ENCODE measurements around the gene ZC3H18. TPM values are rescaled to one million over a fixed set of nuclear protein-coding genes. Genes with fewer than 3 reads are reported as not detected.

The ZC3H18 gene
- total RNA-seq, result 10 to 100 TPM in 5 of 6 experiments, 1 to 10 TPM in 1; 8.7 to 22.8 (median 16.4) TPM
- long read RNA-seq, partial matches to known transcripts, result 3 of 4 reads
- long read RNA-seq, other reads (novel, unspliced or antisense), result 0 of 4 reads

DNA sequence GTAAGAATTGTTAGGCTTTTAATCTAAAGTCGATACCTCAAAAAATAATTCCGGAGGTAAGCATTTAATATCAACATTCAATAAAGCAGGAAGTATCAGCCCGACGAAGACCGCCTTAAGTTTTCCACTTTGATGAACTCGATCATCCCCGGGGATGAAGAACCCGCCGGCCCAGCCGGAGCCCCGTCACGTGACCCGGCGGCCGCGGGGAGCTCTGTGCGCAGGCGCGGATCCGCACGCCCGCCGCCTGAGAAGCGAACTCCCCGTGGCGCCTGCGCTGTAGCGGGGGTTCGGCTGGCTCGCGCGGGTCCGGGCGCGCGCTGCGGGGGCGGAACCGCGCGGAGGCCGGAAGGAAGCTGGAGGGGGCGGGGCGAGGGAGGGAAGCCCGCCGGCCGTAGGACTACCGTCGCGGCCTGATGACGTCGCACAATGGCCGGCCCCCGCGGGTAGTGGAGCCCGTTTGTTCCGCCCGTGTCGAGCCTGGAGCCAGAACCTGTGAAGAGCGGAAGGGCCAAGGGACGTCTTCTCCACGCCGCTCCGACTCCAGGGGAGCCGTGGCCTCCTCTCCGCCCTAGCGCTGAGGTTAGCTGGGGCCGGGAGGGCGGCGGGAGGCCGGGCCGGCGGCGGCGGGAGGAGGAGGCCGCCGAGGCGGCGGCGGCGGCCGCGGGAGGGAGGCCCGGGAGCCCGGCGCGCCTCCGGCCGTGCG is at the start of gene ZC3H18:
ZC3H18 (plus strand) TSS at position 419 of the 706 bp plus-strand sequence. CDS start 6,721 bp downstream, outside the sequence.
- intact Hi-C loops (cut with DNase I), result no loop called here
- WGBS (ENCODE audit: insufficient coverage, low coverage, low lambda C conversion rate, missing lambda C conversion rate), result 0% methylated on average over 8 of the region's 90 CpGs
- Histone ChIP-seq H3K4me1 (peaks cover 0 to 13% (median 7%) of the 10 kb centered on the region in 4 donors), H3K27ac (peak within 1 kb of the TSS; percentile 53 to 80 (median 66)), H3K36me3 (no peaks in the 10 kb centered on the region), H3K4me3 (peak within 1 kb of the TSS; percentile 76 to 88 (median 86)), H3K27me3 (no peaks in the 10 kb centered on the region), H3K9me3 (no peaks in the 10 kb centered on the region)
- ATAC-seq (peak; percentile 97 to 99 (median 98)), DNase-seq (peak; percentile 98)
- TF ChIP-seq CTCF (IDR thresholded peaks at IDR 0.05), result no peak
- TF ChIP-seq POLR2A (IDR thresholded peaks at IDR 0.05), result peak; percentile 51

- no peak for DNase-seq
- H3K36me3 ChIP-seq, result no peaks in the 10 kb centered on the region
- H3K4me1 ChIP-seq, result peaks cover 0 to 12% (median 0%) of the 10 kb centered on the region in 4 donors
- no peak overlapping the region for H3K27ac ChIP-seq
- H3K4me3 ChIP-seq, result no peak overlapping the region
- intact Hi-C loops (cut with DNase I), result no loop called here
- no peak for ATAC-seq
- H3K9me3 ChIP-seq, result no peaks in the 10 kb centered on the region
- no peak for TF ChIP-seq CTCF (IDR thresholded peaks at IDR 0.05)
- no peak for TF ChIP-seq POLR2A (IDR thresholded peaks at IDR 0.05)
- 74% methylated on average over 9 of the region's 9 CpGs for WGBS (ENCODE audit: insufficient coverage, low coverage, low lambda C conversion rate, missing lambda C conversion rate)
- no peaks in the 10 kb centered on the region for H3K27me3 ChIP-seq
Observed at GRCh38 chr16:88521674-88522073, 48.5 kb upstream of the ZC3H18 start.

DNA sequence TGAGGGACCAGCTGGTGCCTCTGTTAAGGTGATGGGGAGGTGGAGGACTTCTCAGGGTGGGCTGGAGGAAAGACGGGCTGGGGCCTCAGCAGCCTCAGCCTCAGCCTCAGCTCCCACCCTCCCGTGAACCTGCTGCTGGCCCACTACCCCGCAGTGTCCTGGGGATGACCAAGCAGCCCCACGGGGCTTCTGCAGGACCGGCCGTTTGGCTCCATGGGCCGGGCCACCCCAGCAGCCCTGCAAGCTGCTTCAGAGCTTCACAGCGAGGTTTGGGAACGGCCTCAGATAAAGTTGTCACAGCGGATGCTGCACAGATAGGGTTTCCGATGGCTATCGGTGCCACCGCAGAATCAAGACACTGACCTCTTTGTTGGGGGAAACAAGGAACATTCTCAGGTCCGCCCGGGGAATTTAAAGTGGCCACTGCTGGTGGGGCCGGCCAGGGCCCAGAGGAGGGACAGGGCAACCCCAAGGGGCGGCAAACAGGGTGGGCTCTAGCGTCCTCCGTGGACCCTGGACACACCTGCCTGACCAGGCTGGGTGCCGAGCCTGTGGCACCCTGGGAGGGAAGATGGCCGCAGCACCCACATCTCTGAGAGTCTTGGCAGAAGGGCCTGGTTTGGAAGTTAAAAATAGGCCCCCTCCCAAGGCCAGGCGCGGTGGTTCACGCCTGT is 47.8 kb upstream of the ZC3H18 start:
- DNase-seq, result peak in 1 of 3 donors; percentile 17
- Histone ChIP-seq H3K27me3 (no peaks in the 10 kb centered on the region), H3K36me3 (no peaks in the 10 kb centered on the region), H3K27ac (no peak overlapping the region), H3K4me3 (no peak overlapping the region), H3K4me1 (peaks cover 0 to 12% (median 0%) of the 10 kb centered on the region in 4 donors), H3K9me3 (no peaks in the 10 kb centered on the region)
- intact Hi-C loops (cut with DNase I), result no loop called here
- no peak for ATAC-seq
- WGBS (ENCODE audit: insufficient coverage, low coverage, low lambda C conversion rate, missing lambda C conversion rate), result 87% methylated on average over 3 of the region's 24 CpGs
- TF ChIP-seq POLR2A (IDR thresholded peaks at IDR 0.05) (no peak), CTCF (IDR thresholded peaks at IDR 0.05) (no peak)

DNA sequence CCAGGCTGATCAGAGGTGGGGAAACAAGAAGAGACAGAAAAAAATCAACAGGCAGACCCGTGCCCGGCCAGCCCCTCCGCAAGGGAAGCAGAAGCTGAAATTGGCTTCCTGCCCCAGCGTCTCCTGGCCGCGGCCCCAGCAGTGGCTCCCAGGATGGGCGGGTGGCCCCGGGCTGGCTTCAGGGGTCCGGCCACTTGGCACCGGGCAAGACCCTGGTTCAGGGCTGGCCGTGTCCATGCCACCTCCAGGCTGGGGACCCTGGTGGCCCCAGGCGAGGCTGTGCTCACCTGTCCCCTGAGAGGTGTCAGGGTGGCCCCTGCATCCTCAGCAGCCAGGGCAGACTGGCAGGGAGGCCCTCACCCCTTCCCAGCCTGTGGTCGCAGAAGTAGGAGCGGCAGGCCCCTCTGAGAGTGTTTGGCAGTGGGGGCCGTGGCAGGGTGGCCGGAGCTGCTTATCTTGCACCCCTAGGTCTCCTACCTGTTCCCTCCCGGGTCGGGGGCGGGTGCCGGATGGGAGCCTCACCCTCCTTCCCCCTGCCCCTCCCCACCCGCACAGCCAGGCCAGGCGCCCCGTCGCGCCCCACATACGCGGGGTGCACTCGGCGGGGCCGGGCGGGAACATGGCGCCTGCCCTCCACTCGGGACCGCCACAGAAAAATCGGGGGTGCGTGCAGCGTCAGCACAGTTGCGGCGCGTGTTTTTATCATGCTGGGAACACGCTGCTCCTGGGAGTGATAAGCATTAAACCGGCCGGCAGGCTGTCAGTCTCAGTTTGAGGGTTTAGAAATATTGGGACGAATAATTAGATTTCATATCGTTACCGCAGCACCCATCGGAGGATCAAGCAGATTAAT is 46.7 kb upstream of the ZC3H18 start:
- ATAC-seq, result no peak
- 49% methylated on average over 9 of the region's 47 CpGs for WGBS (ENCODE audit: insufficient coverage, low coverage, low lambda C conversion rate, missing lambda C conversion rate)
- Histone ChIP-seq H3K36me3 (no peaks in the 10 kb centered on the region), H3K4me3 (no peak overlapping the region), H3K27me3 (no peaks in the 10 kb centered on the region), H3K9me3 (no peaks in the 10 kb centered on the region), H3K27ac (no peak overlapping the region), H3K4me1 (peaks cover 0 to 12% (median 0%) of the 10 kb centered on the region in 4 donors)
- TF ChIP-seq CTCF (IDR thresholded peaks at IDR 0.05) (no peak), POLR2A (IDR thresholded peaks at IDR 0.05) (no peak)
- intact Hi-C loops (cut with DNase I), result no loop called here
- peak in 1 of 3 donors; percentile 23 for DNase-seq

All from right lobe of liver (tissue), 6 donors.